HepG2 (cell line): Measurements from ENCODE around the gene USP40. TPM values are rescaled to one million over a fixed set of nuclear protein-coding genes. Genes with fewer than 3 reads are reported as not detected.

Experiments
- ATF1 ChIP-seq: IDR thresholded peaks from 2 replicates; pipeline ENCODE4 v1.6.1; 2016; ENCODE audit warnings: mild to moderate bottlenecking, control low read depth
- GABPB1 ChIP-seq: IDR thresholded peaks from 2 replicates; pipeline ENCODE4 v1.6.1; 2016; ENCODE audit warnings: mild to moderate bottlenecking, missing genetic modification reagents, moderate library complexity, missing compliant biosample characterization
- NR2F6 ChIP-seq, 2 experiments: IDR thresholded peaks; 2 replicates each; pipeline ENCODE4 v1.6.1; 2016; ENCODE audit warnings: antibody characterized with exemption in 1 of 2, mild to moderate bottlenecking in 1 of 2
- POLR2G ChIP-seq: fragments of 200-400 bp; formaldehyde crosslinking; IDR thresholded peaks from 2 replicates; pipeline ENCODE4 v1.6.1; 2018; ENCODE audit warnings: mild to moderate bottlenecking, low read depth, low read length, moderate library complexity
- ZBTB3 ChIP-seq: sonication (generic); formaldehyde crosslinking; IDR thresholded peaks from 2 replicates; pipeline ENCODE4 v1.4.0; 2020; ENCODE audit warnings: low read depth, mild to moderate bottlenecking, moderate library complexity, missing genetic modification reagents, borderline replicate concordance
- ZNF205 ChIP-seq: IDR thresholded peaks from 2 replicates; pipeline ENCODE4 v1.6.1; 2018; ENCODE audit warnings: missing biosample characterization, missing genetic modification reagents
- ZNF251 ChIP-seq: sonication (generic); formaldehyde crosslinking; IDR thresholded peaks from 2 replicates; pipeline ENCODE4 v1.9.0; 2021; ENCODE audit warnings: mild to moderate bottlenecking, missing genetic modification reagents
- ZNF331 ChIP-seq: sonication (generic); formaldehyde crosslinking; IDR thresholded peaks from 2 replicates; pipeline ENCODE4 v1.4.0; 2020; ENCODE audit warnings: missing genetic modification reagents
- polyA plus RNA-seq, 8 experiments: library from polyadenylated mRNA; depleted of rRNA in 3 of 8; stranded (reverse) in 7 of 8; unstranded in 1 of 8; fragments of >200 nt; fragmentation: Illumina TruSeq in 4 of 8; extraction: Trizol in 4 of 8; gene quantifications; 2 replicates each; pipeline versions ENCODE4 v1.2.1 to v1.2.3, GENCODE V29; 2011 to 2016; ENCODE audit warnings: low read depth in 4 of 8, missing spikeins in 1 of 8, mixed read lengths in 1 of 8; ENCODE audit not compliant: insufficient read depth in 1 of 8
- total RNA-seq, 5 experiments: library from RNA; depleted of rRNA; stranded (reverse); fragments of >200 nt; fragmentation: Illumina TruSeq; extraction: Trizol; gene quantifications; 2 replicates each; pipeline ENCODE4 v1.2.3, GENCODE V29; 2016; ENCODE audit warnings: low read depth in 1 of 5
- TF ChIP-seq, protein P1 (sequence below): sonication (generic); formaldehyde crosslinking; IDR thresholded peaks from one replicate; pipeline ENCODE4 v1.5.1; 2020; ENCODE audit warnings: mild to moderate bottlenecking, missing genetic modification reagents; ENCODE audit errors: not compliant biosample characterization
- TF ChIP-seq, protein P2 (sequence below): IDR thresholded peaks from 2 replicates; pipeline ENCODE4 v1.6.1; 2016; ENCODE audit warnings: low read depth, missing genetic modification reagents, missing compliant biosample characterization
- TF ChIP-seq, protein P3 (sequence below): sonication (generic); formaldehyde crosslinking; IDR thresholded peaks from 2 replicates; pipeline ENCODE4 v1.5.0; 2020; ENCODE audit warnings: mild to moderate bottlenecking, missing genetic modification reagents, borderline replicate concordance

USP40 gene
- total and polyA plus RNA-seq, 2 of the 13 experiments (the other 11 are each of a cell fraction or from before 2014, with no cell fraction given): 41.0 to 46.3 TPM

DNA sequence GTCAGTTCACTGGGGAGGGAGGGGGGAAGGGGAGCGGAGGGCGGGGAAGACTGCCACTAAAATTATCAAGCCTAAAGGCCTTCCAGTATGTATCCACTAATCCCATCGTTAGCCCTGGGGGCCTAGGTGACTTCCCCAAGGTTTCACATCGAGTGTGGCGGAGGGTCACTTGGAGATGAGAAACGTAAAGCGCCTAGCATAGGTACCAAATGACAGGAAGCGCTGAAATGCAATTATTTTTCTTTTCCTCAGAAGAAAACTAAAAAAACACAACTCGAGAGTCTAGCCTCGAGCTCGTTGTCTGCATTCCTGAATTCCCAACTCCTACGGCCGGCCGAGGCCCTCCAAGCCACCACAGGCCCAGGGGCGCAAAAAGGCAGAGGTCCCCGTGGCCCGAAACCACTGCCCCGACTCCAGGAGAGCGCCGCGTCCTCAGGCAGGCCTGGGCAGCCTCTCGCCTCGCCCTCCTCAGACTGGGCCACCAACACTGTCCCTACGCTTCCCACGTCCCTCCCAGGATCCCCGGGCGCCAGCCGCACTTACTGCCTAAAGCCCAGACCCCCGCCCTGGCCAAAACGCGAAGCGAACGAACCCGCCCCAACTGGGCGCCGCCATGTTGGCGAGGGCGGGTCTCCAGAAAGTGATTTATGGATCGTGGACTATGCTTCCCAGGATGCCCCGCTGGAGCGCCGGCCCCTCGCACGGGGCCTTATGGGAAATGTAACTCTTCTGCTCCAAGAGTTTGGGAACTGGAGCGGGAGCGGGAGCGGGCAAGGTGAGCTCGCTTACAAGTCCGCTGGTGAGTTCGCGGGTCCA is at the start of gene USP40 (continued):
- TF ChIP-seq, protein P1, sequence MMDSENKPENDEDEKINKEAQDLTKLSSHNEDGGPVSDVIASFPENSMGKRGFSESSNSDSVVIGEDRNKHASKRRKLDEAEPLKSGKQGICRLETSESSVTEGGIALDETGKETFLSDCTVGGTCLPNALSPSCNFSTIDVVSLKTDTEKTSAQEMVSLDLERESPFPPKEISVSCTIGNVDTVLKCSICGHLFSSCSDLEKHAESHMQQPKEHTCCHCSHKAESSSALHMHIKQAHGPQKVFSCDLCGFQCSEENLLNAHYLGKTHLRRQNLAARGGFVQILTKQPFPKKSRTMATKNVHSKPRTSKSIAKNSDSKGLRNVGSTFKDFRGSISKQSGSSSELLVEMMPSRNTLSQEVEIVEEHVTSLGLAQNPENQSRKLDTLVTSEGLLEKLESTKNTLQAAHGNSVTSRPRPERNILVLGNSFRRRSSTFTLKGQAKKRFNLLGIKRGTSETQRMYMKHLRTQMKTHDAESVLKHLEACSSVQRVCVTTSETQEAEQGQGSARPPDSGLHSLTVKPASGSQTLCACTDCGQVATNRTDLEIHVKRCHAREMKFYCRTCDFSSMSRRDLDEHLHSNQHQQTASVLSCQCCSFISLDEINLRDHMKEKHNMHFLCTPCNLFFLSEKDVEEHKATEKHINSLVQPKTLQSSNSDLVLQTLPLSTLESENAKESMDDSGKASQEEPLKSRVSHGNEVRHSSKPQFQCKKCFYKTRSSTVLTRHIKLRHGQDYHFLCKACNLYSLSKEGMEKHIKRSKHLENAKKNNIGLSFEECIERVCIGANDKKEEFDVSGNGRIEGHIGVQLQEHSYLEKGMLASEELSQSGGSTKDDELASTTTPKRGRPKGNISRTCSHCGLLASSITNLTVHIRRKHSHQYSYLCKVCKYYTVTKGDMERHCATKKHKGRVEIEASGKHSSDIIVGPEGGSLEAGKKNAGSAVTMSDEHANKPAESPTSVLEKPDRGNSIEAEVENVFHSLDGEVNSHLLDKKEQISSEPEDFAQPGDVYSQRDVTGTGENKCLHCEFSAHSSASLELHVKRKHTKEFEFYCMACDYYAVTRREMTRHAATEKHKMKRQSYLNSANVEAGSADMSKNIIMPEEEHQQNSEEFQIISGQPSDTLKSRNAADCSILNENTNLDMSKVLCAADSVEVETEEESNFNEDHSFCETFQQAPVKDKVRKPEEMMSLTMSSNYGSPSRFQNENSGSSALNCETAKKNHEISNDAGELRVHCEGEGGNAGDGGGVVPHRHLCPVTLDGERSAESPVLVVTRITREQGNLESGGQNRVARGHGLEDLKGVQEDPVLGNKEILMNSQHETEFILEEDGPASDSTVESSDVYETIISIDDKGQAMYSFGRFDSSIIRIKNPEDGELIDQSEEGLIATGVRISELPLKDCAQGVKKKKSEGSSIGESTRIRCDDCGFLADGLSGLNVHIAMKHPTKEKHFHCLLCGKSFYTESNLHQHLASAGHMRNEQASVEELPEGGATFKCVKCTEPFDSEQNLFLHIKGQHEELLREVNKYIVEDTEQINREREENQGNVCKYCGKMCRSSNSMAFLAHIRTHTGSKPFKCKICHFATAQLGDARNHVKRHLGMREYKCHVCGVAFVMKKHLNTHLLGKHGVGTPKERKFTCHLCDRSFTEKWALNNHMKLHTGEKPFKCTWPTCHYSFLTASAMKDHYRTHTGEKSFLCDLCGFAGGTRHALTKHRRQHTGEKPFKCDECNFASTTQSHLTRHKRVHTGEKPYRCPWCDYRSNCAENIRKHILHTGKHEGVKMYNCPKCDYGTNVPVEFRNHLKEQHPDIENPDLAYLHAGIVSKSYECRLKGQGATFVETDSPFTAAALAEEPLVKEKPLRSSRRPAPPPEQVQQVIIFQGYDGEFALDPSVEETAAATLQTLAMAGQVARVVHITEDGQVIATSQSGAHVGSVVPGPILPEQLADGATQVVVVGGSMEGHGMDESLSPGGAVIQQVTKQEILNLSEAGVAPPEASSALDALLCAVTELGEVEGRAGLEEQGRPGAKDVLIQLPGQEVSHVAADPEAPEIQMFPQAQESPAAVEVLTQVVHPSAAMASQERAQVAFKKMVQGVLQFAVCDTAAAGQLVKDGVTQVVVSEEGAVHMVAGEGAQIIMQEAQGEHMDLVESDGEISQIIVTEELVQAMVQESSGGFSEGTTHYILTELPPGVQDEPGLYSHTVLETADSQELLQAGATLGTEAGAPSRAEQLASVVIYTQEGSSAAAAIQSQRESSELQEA (CRISPR knock-in tag): peak; percentile 90
- TF ChIP-seq ZBTB3 (CRISPR knock-in tag): no peak
- no peak for TF ChIP-seq NR2F6 (IDR thresholded peaks at IDR 0.05)
- TF ChIP-seq NR2F6 (CRISPR knock-in tag; IDR thresholded peaks at IDR 0.05): 0 out of 2 replicates have a peak, but pooled peaks have one; percentile 12
- TF ChIP-seq ZNF331 (CRISPR knock-in tag): peak; percentile 88
- TF ChIP-seq, protein P2, sequence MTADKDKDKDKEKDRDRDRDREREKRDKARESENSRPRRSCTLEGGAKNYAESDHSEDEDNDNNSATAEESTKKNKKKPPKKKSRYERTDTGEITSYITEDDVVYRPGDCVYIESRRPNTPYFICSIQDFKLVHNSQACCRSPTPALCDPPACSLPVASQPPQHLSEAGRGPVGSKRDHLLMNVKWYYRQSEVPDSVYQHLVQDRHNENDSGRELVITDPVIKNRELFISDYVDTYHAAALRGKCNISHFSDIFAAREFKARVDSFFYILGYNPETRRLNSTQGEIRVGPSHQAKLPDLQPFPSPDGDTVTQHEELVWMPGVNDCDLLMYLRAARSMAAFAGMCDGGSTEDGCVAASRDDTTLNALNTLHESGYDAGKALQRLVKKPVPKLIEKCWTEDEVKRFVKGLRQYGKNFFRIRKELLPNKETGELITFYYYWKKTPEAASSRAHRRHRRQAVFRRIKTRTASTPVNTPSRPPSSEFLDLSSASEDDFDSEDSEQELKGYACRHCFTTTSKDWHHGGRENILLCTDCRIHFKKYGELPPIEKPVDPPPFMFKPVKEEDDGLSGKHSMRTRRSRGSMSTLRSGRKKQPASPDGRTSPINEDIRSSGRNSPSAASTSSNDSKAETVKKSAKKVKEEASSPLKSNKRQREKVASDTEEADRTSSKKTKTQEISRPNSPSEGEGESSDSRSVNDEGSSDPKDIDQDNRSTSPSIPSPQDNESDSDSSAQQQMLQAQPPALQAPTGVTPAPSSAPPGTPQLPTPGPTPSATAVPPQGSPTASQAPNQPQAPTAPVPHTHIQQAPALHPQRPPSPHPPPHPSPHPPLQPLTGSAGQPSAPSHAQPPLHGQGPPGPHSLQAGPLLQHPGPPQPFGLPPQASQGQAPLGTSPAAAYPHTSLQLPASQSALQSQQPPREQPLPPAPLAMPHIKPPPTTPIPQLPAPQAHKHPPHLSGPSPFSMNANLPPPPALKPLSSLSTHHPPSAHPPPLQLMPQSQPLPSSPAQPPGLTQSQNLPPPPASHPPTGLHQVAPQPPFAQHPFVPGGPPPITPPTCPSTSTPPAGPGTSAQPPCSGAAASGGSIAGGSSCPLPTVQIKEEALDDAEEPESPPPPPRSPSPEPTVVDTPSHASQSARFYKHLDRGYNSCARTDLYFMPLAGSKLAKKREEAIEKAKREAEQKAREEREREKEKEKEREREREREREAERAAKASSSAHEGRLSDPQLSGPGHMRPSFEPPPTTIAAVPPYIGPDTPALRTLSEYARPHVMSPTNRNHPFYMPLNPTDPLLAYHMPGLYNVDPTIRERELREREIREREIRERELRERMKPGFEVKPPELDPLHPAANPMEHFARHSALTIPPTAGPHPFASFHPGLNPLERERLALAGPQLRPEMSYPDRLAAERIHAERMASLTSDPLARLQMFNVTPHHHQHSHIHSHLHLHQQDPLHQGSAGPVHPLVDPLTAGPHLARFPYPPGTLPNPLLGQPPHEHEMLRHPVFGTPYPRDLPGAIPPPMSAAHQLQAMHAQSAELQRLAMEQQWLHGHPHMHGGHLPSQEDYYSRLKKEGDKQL (CRISPR knock-in tag): 0 out of 2 replicates have a peak, but pooled peaks have one; percentile 74
- TF ChIP-seq ZNF251: no peak
- peak; percentile 88 for TF ChIP-seq GABPB1
- TF ChIP-seq, protein P3, sequence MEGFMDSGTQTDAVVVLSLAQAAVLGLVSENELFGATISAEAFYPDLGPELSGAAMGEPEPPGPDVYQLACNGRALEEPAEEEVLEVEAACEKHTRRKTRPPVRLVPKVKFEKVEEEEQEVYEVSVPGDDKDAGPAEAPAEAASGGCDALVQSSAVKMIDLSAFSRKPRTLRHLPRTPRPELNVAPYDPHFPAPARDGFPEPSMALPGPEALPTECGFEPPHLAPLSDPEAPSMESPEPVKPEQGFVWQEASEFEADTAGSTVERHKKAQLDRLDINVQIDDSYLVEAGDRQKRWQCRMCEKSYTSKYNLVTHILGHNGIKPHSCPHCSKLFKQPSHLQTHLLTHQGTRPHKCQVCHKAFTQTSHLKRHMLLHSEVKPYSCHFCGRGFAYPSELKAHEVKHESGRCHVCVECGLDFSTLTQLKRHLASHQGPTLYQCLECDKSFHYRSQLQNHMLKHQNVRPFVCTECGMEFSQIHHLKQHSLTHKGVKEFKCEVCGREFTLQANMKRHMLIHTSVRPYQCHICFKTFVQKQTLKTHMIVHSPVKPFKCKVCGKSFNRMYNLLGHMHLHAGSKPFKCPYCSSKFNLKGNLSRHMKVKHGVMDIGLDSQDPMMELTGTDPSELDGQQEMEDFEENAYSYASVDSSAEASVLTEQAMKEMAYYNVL (CRISPR knock-in tag): peak; percentile 85; the same call in 1 of the 2 replicates
- 0 out of 2 replicates have a peak, but pooled peaks have one; percentile 9 for TF ChIP-seq ATF1
- TF ChIP-seq ZNF205 (CRISPR knock-in tag): peak; percentile 67
- TF ChIP-seq POLR2G: peak; percentile 99
